Large intestine (tissue), 3 donors: ENCODE data around the gene PMP22. TPM values are rescaled to one million over a fixed set of nuclear protein-coding genes. Genes with fewer than 3 reads are reported as not detected.
A peak's percentile ranks its signal among the peaks of the same experiment; 100 is the strongest.

Experiments used
- DNase-seq, 2 donors: peaks; one replicate each; pipeline versions ENCODE4 v3.0.0 to v3.0.0-alpha.2; 2013
- H3K27ac ChIP-seq: one replicate; pipeline ENCODE4 v1.5.1; 2013; ENCODE audit warnings: low read length
- H3K27me3 ChIP-seq: 2 replicates; pipeline ENCODE4 v1.6.1; 2013; ENCODE audit warnings: low read length; ENCODE audit not compliant: control insufficient read depth, insufficient read depth
- H3K36me3 ChIP-seq: 2 replicates; pipeline ENCODE4 v1.6.1; 2013; ENCODE audit warnings: low read length; ENCODE audit not compliant: control insufficient read depth, insufficient read depth
- H3K4me1 ChIP-seq: one replicate; pipeline ENCODE4 v1.6.1; 2013; ENCODE audit warnings: low read length; ENCODE audit not compliant: control insufficient read depth, insufficient read depth
- H3K4me3 ChIP-seq: one replicate; pipeline ENCODE4 v1.5.1; 2013; ENCODE audit warnings: low read length
- H3K9me3 ChIP-seq: one replicate; pipeline ENCODE4 v1.6.1; 2013; ENCODE audit warnings: mild to moderate bottlenecking, low read depth, low read length, moderate library complexity; ENCODE audit not compliant: control insufficient read depth
- WGBS: methylation state at CpG from one replicate; pipeline ENCODE4 v1.1.5; 2013; ENCODE audit warnings: low lambda C conversion rate; ENCODE audit not compliant: insufficient coverage; 5-methylcytosine and 5-hydroxymethylcytosine counted together
- polyA plus RNA-seq: library from polyadenylated mRNA; unstranded; fragments of 120-200 nt; gene quantifications from one replicate; pipeline ENCODE4 v1.2.1, GENCODE V29; 2013

Gene PMP22
- polyA plus RNA-seq, 1 donor: 74.0 TPM

- H3K27ac ChIP-seq: no peak overlapping the region
- no peak for DNase-seq
- H3K27me3 ChIP-seq: peaks cover 2% of the 10 kb centered on the region
- no peak overlapping the region for H3K4me3 ChIP-seq
- peaks cover 27% of the 10 kb centered on the region for H3K4me1 ChIP-seq
- H3K9me3 ChIP-seq: peaks cover 2% of the 10 kb centered on the region
- H3K36me3 ChIP-seq: no peaks in the 10 kb centered on the region
- no CpG with 5 or more reads among the region's 13 CpGs for WGBS
Measured at GRCh38 chr17:15266325-15267125, 1.4 kb upstream of the PMP22 start.

- Histone ChIP-seq H3K9me3 (peaks cover 2% of the 10 kb centered on the region), H3K27me3 (peaks cover 2% of the 10 kb centered on the region), H3K4me3 (peak overlapping the region; percentile 0), H3K36me3 (no peaks in the 10 kb centered on the region), H3K27ac (no peak overlapping the region), H3K4me1 (peaks cover 34% of the 10 kb centered on the region)
- DNase-seq: peak in 1 of 2 donors; percentile 37
- 43% methylated on average over 1 of the region's 2 CpGs for WGBS
Measured at GRCh38 chr17:15264542-15264941, 584 bp downstream of the PMP22 start.

GRCh38 chr17:15263680-15264079 is 1.4 kb downstream of the PMP22 start:
- Histone ChIP-seq H3K4me3 (no peak overlapping the region), H3K27ac (no peak overlapping the region), H3K9me3 (peaks cover 2% of the 10 kb centered on the region), H3K27me3 (peaks cover 2% of the 10 kb centered on the region), H3K36me3 (peaks cover 7% of the 10 kb centered on the region), H3K4me1 (peaks cover 36% of the 10 kb centered on the region)
- WGBS: 57% methylated on average over 2 of the region's 3 CpGs
- no peak for DNase-seq

GRCh38 chr17:15263206-15263579 is 1.9 kb downstream of the PMP22 start:
- H3K27me3 ChIP-seq: peaks cover 2% of the 10 kb centered on the region
- H3K36me3 ChIP-seq: peaks cover 12% of the 10 kb centered on the region
- H3K27ac ChIP-seq: peak overlapping the region; percentile 82
- H3K4me1 ChIP-seq: peaks cover 40% of the 10 kb centered on the region
- H3K4me3 ChIP-seq: peak overlapping the region; percentile 75
- peaks cover 2% of the 10 kb centered on the region for H3K9me3 ChIP-seq
- DNase-seq: peak; percentile 52 to 80
- no CpG with 5 or more reads among the region's 17 CpGs for WGBS

GRCh38 chr17:15262291-15263205 is 2.6 kb downstream of the PMP22 start:
- no CpG with 5 or more reads among the region's 60 CpGs for WGBS
- peak; percentile 89 to 92 for DNase-seq

GRCh38 chr17:15261802-15262290 is 3.3 kb downstream of the PMP22 start:
- Histone ChIP-seq H3K4me1 (peaks cover 53% of the 10 kb centered on the region), H3K27ac (peak overlapping the region; percentile 82), H3K9me3 (peaks cover 2% of the 10 kb centered on the region), H3K36me3 (peaks cover 25% of the 10 kb centered on the region), H3K4me3 (peak overlapping the region; percentile 75), H3K27me3 (peaks cover 2% of the 10 kb centered on the region)
- peak in 1 of 2 donors; percentile 54 for DNase-seq
- WGBS: 0% methylated on average over 1 of the region's 9 CpGs

More at GRCh38 chr17:15262291-15263205, 2.6 kb downstream of the PMP22 start:
- Histone ChIP-seq H3K4me1 (peaks cover 46% of the 10 kb centered on the region), H3K36me3 (peaks cover 18% of the 10 kb centered on the region), H3K27me3 (peaks cover 2% of the 10 kb centered on the region), H3K4me3 (peak overlapping the region; percentile 75), H3K27ac (peak overlapping the region; percentile 82), H3K9me3 (peaks cover 2% of the 10 kb centered on the region)

GRCh38 chr17:15261258-15261801 is 3.8 kb downstream of the PMP22 start:
- DNase-seq: peak; percentile 37 to 73
- WGBS: no CpG with 5 or more reads among the region's 32 CpGs
- H3K9me3 ChIP-seq: peaks cover 2% of the 10 kb centered on the region
- H3K27ac ChIP-seq: peak overlapping the region; percentile 82
- peaks cover 25% of the 10 kb centered on the region for H3K36me3 ChIP-seq
- H3K27me3 ChIP-seq: peaks cover 2% of the 10 kb centered on the region
- H3K4me3 ChIP-seq: peak overlapping the region; percentile 75
- H3K4me1 ChIP-seq: peaks cover 53% of the 10 kb centered on the region

GRCh38 chr17:15260376-15261257 is 4.5 kb downstream of the PMP22 start:
- peaks cover 31% of the 10 kb centered on the region for H3K36me3 ChIP-seq
- peak overlapping the region; percentile 75 for H3K4me3 ChIP-seq
- H3K27me3 ChIP-seq: peaks cover 2% of the 10 kb centered on the region
- DNase-seq: peak; percentile 77 to 88
- WGBS: no CpG with 5 or more reads among the region's 67 CpGs
- H3K9me3 ChIP-seq: peaks cover 2% of the 10 kb centered on the region
- peaks cover 53% of the 10 kb centered on the region for H3K4me1 ChIP-seq
- H3K27ac ChIP-seq: peak overlapping the region; percentile 82

GRCh38 chr17:15257796-15258512 is 7.2 kb downstream of the PMP22 start:
- WGBS: 71% methylated on average over 1 of the region's 6 CpGs
- H3K27me3 ChIP-seq: peaks cover under 1% of the 10 kb centered on the region
- peak overlapping the region; percentile 74 for H3K27ac ChIP-seq
- H3K9me3 ChIP-seq: peaks cover 2% of the 10 kb centered on the region
- H3K36me3 ChIP-seq: peaks cover 54% of the 10 kb centered on the region
- peak; percentile 69 to 82 for DNase-seq
- no peak overlapping the region for H3K4me3 ChIP-seq
- peaks cover 31% of the 10 kb centered on the region for H3K4me1 ChIP-seq
